HG02885 (cell line): ENCODE results near the gene RRM1.
"Not testable (repeated sequence)": the region's sequence is repeated elsewhere in the genome, so short reads cannot be mapped to it uniquely, and the experiment has no call there.

Source experiments
- ATAC-seq: cut with Tn5 transposase; IDR thresholded peaks from one replicate; pipeline ENCODE4 v1.9.1; 2021; ENCODE audit warnings: mild to moderate bottlenecking; ENCODE audit not compliant: unreplicated experiment, poor library complexity

RRM1 gene

DNA sequence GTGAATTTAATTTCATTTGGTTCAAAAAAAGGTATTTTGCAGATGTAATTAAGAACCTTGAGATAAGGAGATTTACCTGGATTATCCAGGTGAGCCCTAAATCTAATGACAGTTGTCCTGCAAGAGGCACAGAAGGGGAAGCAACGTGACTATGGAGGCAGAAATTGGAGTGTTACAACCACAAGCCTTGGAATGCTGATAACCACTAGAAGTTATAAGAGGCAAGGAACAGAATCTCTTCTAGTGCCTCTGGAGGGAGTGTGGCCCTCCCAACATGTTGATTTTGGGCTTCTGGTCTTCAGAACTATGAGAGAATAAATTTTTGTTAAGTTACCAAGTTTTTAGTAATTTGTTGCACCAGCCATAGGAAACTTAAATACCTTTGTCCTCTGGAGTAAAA lies 32.8 kb downstream of the RRM1 start:
- ATAC-seq = no peak

DNA sequence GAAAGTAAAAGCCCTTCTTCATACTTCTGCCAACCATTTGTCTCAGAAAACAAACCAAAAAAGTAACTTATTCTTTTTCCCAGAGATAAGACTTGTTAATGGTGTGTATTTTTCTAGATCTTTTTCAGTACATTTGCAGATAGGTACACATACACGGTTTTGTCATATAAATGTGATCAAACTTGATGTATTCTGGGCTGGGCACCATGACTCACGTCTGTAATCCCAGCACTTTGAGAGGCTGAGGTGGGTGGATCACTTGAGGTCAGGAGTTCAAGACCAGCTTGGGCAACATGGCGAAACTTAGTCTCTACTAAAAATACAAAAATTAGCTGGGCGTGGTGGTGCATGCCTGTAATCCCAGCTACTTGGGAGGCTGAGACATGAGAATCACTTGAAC lies 35.6 kb downstream of the RRM1 start:
- ATAC-seq = not testable (repeated sequence)

DNA sequence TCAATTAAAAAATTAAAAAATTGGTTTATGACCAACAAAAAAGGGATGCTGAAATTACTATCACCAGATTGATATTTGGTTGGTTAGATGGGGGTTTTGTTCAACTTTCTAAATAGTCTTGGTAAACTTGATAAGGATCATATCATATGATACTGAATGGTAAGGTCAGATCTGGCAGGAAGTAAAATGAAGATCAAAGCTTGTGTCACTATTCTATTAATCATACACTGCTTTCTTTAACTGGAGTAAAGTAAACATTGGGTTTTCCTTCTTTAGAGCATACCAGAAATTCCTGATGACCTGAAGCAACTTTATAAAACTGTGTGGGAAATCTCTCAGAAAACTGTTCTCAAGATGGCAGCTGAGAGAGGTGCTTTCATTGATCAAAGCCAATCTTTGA lies 40.2 kb downstream of the RRM1 start:
- no peak for ATAC-seq

- ATAC-seq = no peak
These were observed 43.9 kb downstream of the RRM1 start for GRCh38 chr11:4138497-4138896.

DNA sequence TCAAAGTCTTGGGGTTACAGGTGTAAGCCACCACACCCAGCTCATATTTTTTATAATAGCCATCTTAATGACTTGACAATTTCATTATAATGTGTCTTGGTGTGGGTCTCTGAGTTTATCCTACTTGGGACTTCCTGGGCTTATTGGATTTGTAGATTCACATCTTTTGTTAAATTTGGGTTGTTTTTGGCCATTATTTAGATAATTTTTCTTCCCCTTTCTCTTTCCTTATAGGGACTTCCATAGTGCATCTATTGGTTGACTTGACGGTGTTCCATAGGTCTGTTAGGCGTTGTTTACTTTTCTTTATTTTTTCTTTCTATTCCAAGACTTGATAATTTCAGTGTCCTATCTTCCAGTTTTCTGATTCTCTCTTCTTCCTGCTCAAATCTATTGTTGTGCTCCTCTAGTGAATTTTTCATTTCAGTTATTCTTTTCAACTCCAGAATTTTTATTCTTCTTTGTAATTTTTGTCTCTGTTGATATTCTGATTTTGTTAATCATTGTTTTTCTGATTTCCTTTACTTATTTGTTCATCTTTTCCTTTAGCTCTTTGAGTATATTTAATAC lies 45.6 kb downstream of the RRM1 start:
- ATAC-seq = no peak

- ATAC-seq = no peak
These were observed 51.6 kb downstream of the RRM1 start for GRCh38 chr11:4146070-4146771.

DNA sequence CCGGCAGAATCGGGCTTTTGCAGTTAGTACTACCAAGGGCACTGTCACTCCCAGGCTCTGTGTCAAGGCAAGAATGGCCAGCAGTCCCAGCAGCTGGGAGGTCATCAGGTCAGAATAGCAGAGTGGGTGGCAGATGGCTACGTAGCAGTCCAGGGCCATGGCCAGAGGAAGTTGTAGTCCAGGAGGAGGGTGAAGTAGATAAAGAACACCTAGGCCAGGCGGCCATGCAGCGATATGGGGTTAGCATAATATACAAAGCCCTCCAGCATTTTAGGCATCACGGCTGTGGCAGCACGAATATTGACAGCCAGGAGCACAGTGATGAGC lies 52.1 kb downstream of the RRM1 start:
- ATAC-seq = no peak

DNA sequence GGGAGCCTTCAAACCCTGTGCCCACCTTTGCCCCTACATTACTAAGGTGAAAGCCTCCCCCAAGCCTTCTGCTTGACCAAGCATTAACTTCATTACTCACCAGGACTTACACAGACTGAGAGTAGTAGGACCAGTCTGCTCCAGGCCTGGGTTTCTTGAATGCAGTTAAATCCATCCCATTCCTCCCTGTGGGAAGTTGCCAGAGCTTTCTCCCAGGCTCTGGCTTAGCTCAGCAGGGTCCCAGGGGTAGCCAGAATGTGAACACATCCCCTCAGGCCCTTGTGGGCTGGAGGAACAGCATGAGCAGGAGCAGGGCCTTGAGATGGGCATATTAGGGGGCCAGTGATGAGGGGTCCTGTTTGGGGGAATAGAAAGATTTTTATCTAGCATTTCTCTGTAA lies 59.9 kb downstream of the RRM1 start:
- ATAC-seq = no peak

DNA sequence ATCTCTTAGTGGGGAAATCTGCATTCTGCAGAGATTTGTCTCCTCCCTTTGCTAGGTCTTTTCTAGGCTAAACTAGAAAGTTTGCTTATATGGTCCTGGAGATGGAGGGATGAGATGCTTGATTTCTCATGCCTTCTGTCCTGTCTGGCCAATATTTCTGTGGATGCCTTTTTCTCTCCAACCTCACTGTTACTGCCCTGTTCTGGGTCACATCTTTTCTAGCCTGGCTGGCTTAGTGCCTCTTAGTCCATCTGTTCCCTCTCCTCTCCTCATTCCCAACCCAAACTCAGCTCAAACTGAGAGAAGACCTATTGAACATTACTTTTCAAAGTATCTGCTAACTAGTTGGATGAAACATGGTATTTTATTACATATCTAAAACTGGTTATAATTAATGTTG lies 62.0 kb downstream of the RRM1 start:
- no peak for ATAC-seq

DNA sequence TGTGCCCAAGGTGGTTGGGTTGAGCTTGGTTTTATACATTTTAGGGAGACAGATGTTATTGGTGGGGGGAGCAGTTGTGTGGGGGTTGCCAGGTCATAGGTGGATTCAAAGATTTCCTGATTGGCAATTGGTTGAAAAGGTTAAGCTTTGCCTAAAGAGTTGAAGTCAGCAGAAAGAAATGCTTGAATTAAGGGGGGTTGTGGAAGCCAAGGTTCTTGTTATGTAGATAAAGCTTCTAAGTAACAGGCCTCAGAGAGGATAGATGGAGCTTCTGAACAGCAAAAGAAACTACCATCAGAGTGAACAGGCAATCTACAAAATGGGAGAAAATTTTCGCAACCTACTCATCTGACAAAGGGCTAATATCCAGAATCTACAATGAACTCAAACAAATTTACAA lies 64.2 kb downstream of the RRM1 start:
- not testable (repeated sequence) for ATAC-seq

GRCh38 chr11:4161305-4161704 lies 66.7 kb downstream of the RRM1 start:
- ATAC-seq = no peak

GRCh38 chr11:4164884-4165590 lies 70.4 kb downstream of the RRM1 start:
- no peak for ATAC-seq

GRCh38 chr11:4167292-4167691 lies 72.7 kb downstream of the RRM1 start:
- no peak for ATAC-seq

DNA sequence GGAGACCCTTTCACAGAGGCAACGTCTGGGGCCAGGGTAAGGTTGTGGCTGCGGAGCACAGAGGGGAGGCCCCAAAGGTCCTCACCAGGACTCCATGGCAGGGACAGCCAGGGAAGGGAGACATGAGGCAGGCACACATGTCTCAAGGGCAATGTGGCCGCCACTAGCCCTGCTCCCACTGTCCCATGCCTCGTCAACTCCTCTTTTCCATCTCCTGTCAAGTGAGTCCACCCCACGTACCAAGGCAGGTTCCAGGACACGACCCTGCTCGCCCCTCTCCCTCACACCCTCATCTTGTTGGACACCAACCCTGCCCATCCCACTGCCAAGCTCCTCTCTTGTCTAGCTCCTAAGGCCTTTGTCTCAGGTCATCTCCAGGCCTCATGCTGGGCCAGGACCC lies 73.2 kb downstream of the RRM1 start:
- no peak for ATAC-seq

GRCh38 chr11:4175620-4176350 lies 81.2 kb downstream of the RRM1 start:
- not testable (repeated sequence) for ATAC-seq

DNA sequence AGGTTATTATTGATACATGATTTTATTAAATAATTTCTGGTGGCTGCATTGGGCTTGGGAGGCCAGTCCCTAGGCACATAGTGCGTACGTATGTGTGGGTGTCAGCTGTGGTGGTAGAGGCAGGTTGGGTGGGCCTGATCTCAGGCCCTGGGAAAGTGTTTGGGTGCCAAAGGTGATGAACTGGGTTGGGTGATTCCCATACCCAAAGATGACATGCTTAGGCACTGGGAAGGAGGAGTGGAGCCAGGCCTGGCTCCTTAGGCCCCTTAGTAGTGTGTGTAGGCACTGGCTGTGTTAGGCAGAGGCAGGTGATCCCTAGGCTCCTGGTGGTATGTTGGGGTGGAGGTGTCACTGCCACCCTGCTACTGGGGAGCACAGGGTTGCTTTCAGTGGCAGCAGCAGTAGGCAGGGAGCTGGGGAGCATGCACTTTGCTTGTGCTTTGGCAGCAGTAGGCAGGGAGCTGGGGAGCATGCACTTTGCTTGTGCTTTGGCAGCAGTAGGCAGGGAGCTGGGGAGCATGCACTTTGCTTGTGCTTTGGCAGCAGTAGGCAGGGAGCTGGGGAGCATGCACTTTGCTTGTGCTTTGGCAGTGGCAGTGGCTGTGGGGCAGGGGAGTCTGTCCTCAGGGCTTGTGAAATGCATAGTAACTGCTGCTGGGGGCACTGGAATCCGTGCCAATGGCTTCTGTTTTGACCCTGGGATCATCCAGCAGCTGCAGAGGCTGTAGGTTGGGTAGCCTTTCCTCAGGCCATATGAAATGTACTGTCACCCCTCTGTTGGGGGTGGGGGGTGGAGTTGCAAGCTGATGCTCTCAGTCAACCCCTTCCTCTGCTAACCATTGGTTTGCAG lies 84.4 kb downstream of the RRM1 start:
- ATAC-seq = no peak

GRCh38 chr11:4180441-4181183 lies 86.0 kb downstream of the RRM1 start:
- ATAC-seq = no peak

GRCh38 chr11:4181782-4182721 lies 87.5 kb downstream of the RRM1 start:
- peak; percentile 89 for ATAC-seq
